ENCODE measurements around the gene SLC41A3. TPM values are rescaled to one million over a fixed set of nuclear protein-coding genes. Genes with fewer than 3 reads are reported as not detected.

Gene SLC41A3
- total RNA-seq, 1 experiment from 2014 or later, result 35.5 TPM

DNA sequence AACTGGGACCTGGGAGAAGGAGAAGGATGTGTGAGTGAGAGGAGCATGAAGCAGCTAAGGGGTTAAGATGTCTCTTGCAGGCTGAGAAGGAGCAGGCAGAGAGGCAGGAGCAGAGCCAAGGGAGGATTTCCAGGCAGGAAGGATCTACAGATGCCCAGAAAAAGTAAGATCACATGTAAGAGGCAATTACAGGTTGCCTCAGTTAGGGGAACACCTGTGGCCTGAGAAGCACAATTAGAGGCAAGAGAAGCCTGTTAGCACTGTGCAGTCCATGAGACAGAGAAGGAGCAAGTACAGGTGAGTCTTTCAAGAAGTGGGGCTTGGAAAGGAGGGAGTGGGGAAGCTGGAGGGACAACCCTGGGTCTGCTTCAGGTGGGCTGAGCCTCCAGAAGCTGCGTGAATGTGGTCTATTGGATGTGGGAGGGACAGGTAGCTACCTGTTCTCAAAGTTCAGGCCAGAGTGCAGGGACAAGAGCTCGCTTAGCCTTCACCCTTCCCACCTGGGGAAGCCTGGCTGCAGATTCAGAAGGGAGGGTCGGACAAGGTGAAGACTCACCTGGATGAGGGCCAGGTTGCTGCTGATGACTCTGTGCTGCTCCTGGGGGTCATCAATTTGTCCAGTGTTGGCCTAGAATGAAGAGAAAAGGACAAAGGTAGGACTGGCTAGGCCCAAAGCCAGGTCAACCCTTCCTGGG is 50.7 kb downstream of the SLC41A3 start:
- Histone ChIP-seq H2BK20ac (ENCODE audit: low read depth, low read length, poor library complexity, severe bottlenecking) (no peak overlapping the region), H4K5ac (ENCODE audit: insufficient read length, low read depth, low read length) (no peak overlapping the region), H3K23ac (ENCODE audit: insufficient read length, low read depth, low read length) (no peak overlapping the region), H3K79me1 (ENCODE audit: insufficient read depth, low read depth, low read length, poor library complexity, severe bottlenecking) (no peaks in the 10 kb centered on the region), H2BK120ac (ENCODE audit: low read depth, low read length, poor library complexity, severe bottlenecking) (no peak overlapping the region), H3K9ac (ENCODE audit: extremely low read depth, insufficient read length, low read length) (no peak overlapping the region), H3T11ph (ENCODE audit: low read length) (no peak overlapping the region), H4K8ac (replicated peaks; ENCODE audit: insufficient read length, low read depth, low read length) (no peak overlapping the region), H3K56ac (ENCODE audit: insufficient read length, low read depth, low read length) (no peak overlapping the region), H2BK12ac (ENCODE audit: insufficient read length, low read depth, low read length) (no peak overlapping the region), H3K79me2 (ENCODE audit: insufficient read depth, low read length) (no peaks in the 10 kb centered on the region), H3K14ac (ENCODE audit: insufficient read depth, low read length) (no peak overlapping the region), H3K4me1 (ENCODE audit: insufficient read depth, low read length) (peaks cover 3% of the 10 kb centered on the region; the same call in 1 of the 2 replicates), H4K91ac (ENCODE audit: insufficient read length, low read depth, low read length) (no peak overlapping the region), H2AK5ac (ENCODE audit: insufficient read length, low read length) (no peak overlapping the region), H3K23me2 (ENCODE audit: insufficient read length, low read depth, low read length, poor library complexity, severe bottlenecking) (no peaks in the 10 kb centered on the region), H3K4me2 (ENCODE audit: insufficient read depth, insufficient read length, low read length) (no peak overlapping the region), H4K20me1 (ENCODE audit: control insufficient read depth, insufficient read depth, insufficient read length) (no peaks in the 10 kb centered on the region), H3K27me3 (ENCODE audit: insufficient read depth, low read length) (no peaks in the 10 kb centered on the region), H2BK15ac (ENCODE audit: low read depth, low read length) (no peak overlapping the region), H3K27ac (ENCODE audit: insufficient read length, low read depth, low read length) (no peak overlapping the region), H2AFZ (ENCODE audit: low read length) (no peak overlapping the region), H3K9me3 (ENCODE audit: control insufficient read depth, low read depth, low read length) (peaks cover 5% of the 10 kb centered on the region), H2BK5ac (ENCODE audit: insufficient read length, low read length) (no peak overlapping the region), H3K18ac (ENCODE audit: insufficient read length, low read depth, low read length) (no peak overlapping the region), H3K4ac (ENCODE audit: low read depth, low read length) (no peak overlapping the region)
- Mint-ChIP-seq H3K27me3 (ENCODE audit: low read depth) (no peaks in the 10 kb centered on the region; the same call in 1 of the 2 replicates), H3K36me3 (ENCODE audit: insufficient read depth in 1 of 3, low read depth in 3 of 3) (peaks cover 33 to 61% (median 36%) of the 10 kb centered on the region in 3 experiments), H3K9me3 (peaks cover 19 to 22% of the 10 kb centered on the region in 2 experiments), H3K27ac (peak overlapping the region in 1 of 3 experiments; percentile 5; a peak in 3 of 7 replicates), H3K4me1 (peaks cover 8 to 12% of the 10 kb centered on the region in 2 experiments), H3K4me3 (no peak overlapping the region)
- no CpG with 5 or more reads among the region's 3 CpGs for WGBS (ENCODE audit: extremely low coverage, insufficient read length, low lambda C conversion rate)
- DNase-seq, result peak; percentile 14
- TF ChIP-seq, protein P1, sequence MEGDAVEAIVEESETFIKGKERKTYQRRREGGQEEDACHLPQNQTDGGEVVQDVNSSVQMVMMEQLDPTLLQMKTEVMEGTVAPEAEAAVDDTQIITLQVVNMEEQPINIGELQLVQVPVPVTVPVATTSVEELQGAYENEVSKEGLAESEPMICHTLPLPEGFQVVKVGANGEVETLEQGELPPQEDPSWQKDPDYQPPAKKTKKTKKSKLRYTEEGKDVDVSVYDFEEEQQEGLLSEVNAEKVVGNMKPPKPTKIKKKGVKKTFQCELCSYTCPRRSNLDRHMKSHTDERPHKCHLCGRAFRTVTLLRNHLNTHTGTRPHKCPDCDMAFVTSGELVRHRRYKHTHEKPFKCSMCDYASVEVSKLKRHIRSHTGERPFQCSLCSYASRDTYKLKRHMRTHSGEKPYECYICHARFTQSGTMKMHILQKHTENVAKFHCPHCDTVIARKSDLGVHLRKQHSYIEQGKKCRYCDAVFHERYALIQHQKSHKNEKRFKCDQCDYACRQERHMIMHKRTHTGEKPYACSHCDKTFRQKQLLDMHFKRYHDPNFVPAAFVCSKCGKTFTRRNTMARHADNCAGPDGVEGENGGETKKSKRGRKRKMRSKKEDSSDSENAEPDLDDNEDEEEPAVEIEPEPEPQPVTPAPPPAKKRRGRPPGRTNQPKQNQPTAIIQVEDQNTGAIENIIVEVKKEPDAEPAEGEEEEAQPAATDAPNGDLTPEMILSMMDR (conservative IDR thresholded peaks at IDR 0.05), result no peak
